Liver (tissue), 9 donors: ENCODE data around the gene VOPP1. TPM values are rescaled to one million over a fixed set of nuclear protein-coding genes. Genes with fewer than 3 reads are reported as not detected.

Experiments
- DNase-seq: peaks from one replicate; pipeline ENCODE4 v3.0.0-alpha.2; 2017; ENCODE audit warnings: low spot score
- H3K27ac ChIP-seq, 2 donors: one replicate each; pipeline ENCODE4 v1.7.0; 2013; ENCODE audit warnings: inconsistent platforms in 2 of 2, low read length in 2 of 2, control low read depth in 1 of 2, low read depth in 1 of 2, mild to moderate bottlenecking in 1 of 2
- H3K27me3 ChIP-seq, 4 donors: one replicate each; pipeline versions ENCODE4 v1.6.1 to v1.7.0; 2013; ENCODE audit warnings: low read length in 3 of 4, inconsistent platforms in 1 of 4, mild to moderate bottlenecking in 1 of 4, moderate library complexity in 1 of 4; ENCODE audit not compliant: control insufficient read depth in 4 of 4, insufficient read depth in 4 of 4
- H3K36me3 ChIP-seq, 4 donors: one replicate each; pipeline versions ENCODE4 v1.6.1 to v1.7.0; 2013; ENCODE audit warnings: low read length in 3 of 4, mild to moderate bottlenecking in 3 of 4, low read depth in 1 of 4, moderate library complexity in 1 of 4; ENCODE audit not compliant: control insufficient read depth in 4 of 4, insufficient read depth in 3 of 4
- H3K4me1 ChIP-seq, 4 donors: one replicate each; pipeline versions ENCODE4 v1.6.1 to v1.7.0; 2013; ENCODE audit warnings: low read length in 3 of 4, mild to moderate bottlenecking in 3 of 4, moderate library complexity in 1 of 4; ENCODE audit not compliant: control insufficient read depth in 4 of 4, insufficient read depth in 4 of 4
- H3K4me3 ChIP-seq, 3 donors: one replicate each; pipeline versions ENCODE4 v1.6.1 to v1.7.0; 2013; ENCODE audit warnings: low read length in 3 of 3, control low read depth in 1 of 3, low read depth in 1 of 3, mild to moderate bottlenecking in 1 of 3
- H3K9ac ChIP-seq, 2 donors: one replicate each; pipeline ENCODE4 v1.7.0; 2013; ENCODE audit warnings: low read length in 2 of 2, mild to moderate bottlenecking in 2 of 2, moderate library complexity in 2 of 2, control low read depth in 1 of 2, low read depth in 1 of 2
- H3K9me3 ChIP-seq, 4 donors: one replicate each; pipeline versions ENCODE4 v1.6.1 to v1.7.0; 2013; ENCODE audit warnings: low read length in 3 of 4; ENCODE audit not compliant: control insufficient read depth in 4 of 4
- FOXA1 ChIP-seq: IDR thresholded peaks from 2 replicates; pipeline ENCODE4 v1.6.1; 2016; ENCODE audit warnings: antibody characterized with exemption
- FOXA2 ChIP-seq: IDR thresholded peaks from 2 replicates; pipeline ENCODE4 v1.6.1; 2016; ENCODE audit warnings: antibody characterized with exemption
- GABPA ChIP-seq, 2 donors: IDR thresholded peaks in 1 of 2; conservative IDR thresholded peaks in 1 of 2; 2 replicates each; pipeline ENCODE4 v1.6.1; 2016; ENCODE audit warnings: antibody characterized with exemption in 2 of 2, mild to moderate bottlenecking in 1 of 2, moderate library complexity in 1 of 2
- HNF4A ChIP-seq, 2 donors: conservative IDR thresholded peaks; 2 replicates each; pipeline ENCODE4 v1.6.1; 2016; ENCODE audit warnings: antibody characterized with exemption in 2 of 2, mild to moderate bottlenecking in 2 of 2
- JUND ChIP-seq, 2 donors: IDR thresholded peaks; 2 replicates each; pipeline ENCODE4 v1.6.1; 2016; ENCODE audit warnings: antibody characterized with exemption in 2 of 2
- NR2F2 ChIP-seq: IDR thresholded peaks from 2 replicates; pipeline ENCODE4 v1.6.1; 2016; ENCODE audit warnings: antibody characterized with exemption
- RXRA ChIP-seq, 2 donors: IDR thresholded peaks; 2 replicates each; pipeline ENCODE4 v1.6.1; 2017 to 2018; ENCODE audit warnings: antibody characterized with exemption in 2 of 2, mild to moderate bottlenecking in 1 of 2
- TAF1 ChIP-seq: conservative IDR thresholded peaks from 2 replicates; pipeline ENCODE4 v1.6.1; 2016; ENCODE audit warnings: antibody characterized with exemption, mild to moderate bottlenecking
- YY1 ChIP-seq: IDR thresholded peaks from 2 replicates; pipeline ENCODE4 v1.6.1; 2016; ENCODE audit warnings: antibody characterized with exemption, mild to moderate bottlenecking
- WGBS: extraction: QIAGEN DNeasy Blood & Tissue Kit; methylation state at CpG from one replicate; pipeline ENCODE4 v1.1.7; 2013; 5-methylcytosine and 5-hydroxymethylcytosine counted together
- polyA plus RNA-seq, 2 donors: library from polyadenylated mRNA; stranded (reverse) in 1 of 2; unstranded in 1 of 2; fragments of 200-250 nt in 1 of 2; fragments of >200 nt in 1 of 2; fragmentation: Nextera tagmentation in 1 of 2; extraction: Ambion mirVana in 1 of 2; gene quantifications; one replicate each; pipeline versions ENCODE4 v1.2.1 to v1.2.3, GENCODE V29; 2013 to 2015
- total RNA-seq, 2 donors: library from RNA; depleted of rRNA; stranded (reverse); fragments of >200 nt; gene quantifications; one replicate each; pipeline ENCODE4 v1.2.3, GENCODE V29; 2014
- TF ChIP-seq, protein P1 (sequence below): IDR thresholded peaks from 2 replicates; pipeline ENCODE4 v1.6.1; 2016; ENCODE audit warnings: antibody characterized with exemption, mild to moderate bottlenecking
- TF ChIP-seq, protein P2 (sequence below): IDR thresholded peaks from 2 replicates; pipeline ENCODE4 v1.6.1; 2016; ENCODE audit warnings: antibody characterized with exemption
- TF ChIP-seq, protein P3 (sequence below): fragments of 150-350 bp; IDR thresholded peaks from 2 replicates; pipeline ENCODE4 v1.5.1; 2017; ENCODE audit warnings: improper control_type of control experiment, low read depth, low read length; ENCODE audit not compliant: missing input control
- donor health status: healthy.
- donor health status: healthy.
- donor health status: healthy.
- donor health status: healthy.
- donor health status: healthy.

VOPP1 gene
- total and polyA plus RNA-seq, 4 donors = 11.5 to 23.8 (median 21.7) TPM

GRCh38 chr7:55514546-55515265 is 57.6 kb downstream of the VOPP1 start:
- H3K4me3 ChIP-seq = no peak overlapping the region
- peaks cover 0 to 1% (median 0%) of the 10 kb centered on the region in 4 donors for H3K4me1 ChIP-seq
- no peak for DNase-seq
- no peak overlapping the region for H3K9ac ChIP-seq
- no peak overlapping the region for H3K27ac ChIP-seq
- peaks cover 0 to 16% (median 0%) of the 10 kb centered on the region in 4 donors for H3K36me3 ChIP-seq
- TF ChIP-seq, protein P1, sequence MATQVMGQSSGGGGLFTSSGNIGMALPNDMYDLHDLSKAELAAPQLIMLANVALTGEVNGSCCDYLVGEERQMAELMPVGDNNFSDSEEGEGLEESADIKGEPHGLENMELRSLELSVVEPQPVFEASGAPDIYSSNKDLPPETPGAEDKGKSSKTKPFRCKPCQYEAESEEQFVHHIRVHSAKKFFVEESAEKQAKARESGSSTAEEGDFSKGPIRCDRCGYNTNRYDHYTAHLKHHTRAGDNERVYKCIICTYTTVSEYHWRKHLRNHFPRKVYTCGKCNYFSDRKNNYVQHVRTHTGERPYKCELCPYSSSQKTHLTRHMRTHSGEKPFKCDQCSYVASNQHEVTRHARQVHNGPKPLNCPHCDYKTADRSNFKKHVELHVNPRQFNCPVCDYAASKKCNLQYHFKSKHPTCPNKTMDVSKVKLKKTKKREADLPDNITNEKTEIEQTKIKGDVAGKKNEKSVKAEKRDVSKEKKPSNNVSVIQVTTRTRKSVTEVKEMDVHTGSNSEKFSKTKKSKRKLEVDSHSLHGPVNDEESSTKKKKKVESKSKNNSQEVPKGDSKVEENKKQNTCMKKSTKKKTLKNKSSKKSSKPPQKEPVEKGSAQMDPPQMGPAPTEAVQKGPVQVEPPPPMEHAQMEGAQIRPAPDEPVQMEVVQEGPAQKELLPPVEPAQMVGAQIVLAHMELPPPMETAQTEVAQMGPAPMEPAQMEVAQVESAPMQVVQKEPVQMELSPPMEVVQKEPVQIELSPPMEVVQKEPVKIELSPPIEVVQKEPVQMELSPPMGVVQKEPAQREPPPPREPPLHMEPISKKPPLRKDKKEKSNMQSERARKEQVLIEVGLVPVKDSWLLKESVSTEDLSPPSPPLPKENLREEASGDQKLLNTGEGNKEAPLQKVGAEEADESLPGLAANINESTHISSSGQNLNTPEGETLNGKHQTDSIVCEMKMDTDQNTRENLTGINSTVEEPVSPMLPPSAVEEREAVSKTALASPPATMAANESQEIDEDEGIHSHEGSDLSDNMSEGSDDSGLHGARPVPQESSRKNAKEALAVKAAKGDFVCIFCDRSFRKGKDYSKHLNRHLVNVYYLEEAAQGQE = no peak
- TF ChIP-seq NR2F2 = no peak
- TF ChIP-seq, protein P2, sequence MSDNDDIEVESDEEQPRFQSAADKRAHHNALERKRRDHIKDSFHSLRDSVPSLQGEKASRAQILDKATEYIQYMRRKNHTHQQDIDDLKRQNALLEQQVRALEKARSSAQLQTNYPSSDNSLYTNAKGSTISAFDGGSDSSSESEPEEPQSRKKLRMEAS = no peak
- no peak for TF ChIP-seq TAF1
- TF ChIP-seq FOXA1 = no peak
- no peak for TF ChIP-seq FOXA2
- no peak for TF ChIP-seq JUND (IDR thresholded peaks at IDR 0.05)
- TF ChIP-seq YY1 = no peak
- no peak for TF ChIP-seq RXRA (IDR thresholded peaks at IDR 0.05)
- TF ChIP-seq, protein P3, sequence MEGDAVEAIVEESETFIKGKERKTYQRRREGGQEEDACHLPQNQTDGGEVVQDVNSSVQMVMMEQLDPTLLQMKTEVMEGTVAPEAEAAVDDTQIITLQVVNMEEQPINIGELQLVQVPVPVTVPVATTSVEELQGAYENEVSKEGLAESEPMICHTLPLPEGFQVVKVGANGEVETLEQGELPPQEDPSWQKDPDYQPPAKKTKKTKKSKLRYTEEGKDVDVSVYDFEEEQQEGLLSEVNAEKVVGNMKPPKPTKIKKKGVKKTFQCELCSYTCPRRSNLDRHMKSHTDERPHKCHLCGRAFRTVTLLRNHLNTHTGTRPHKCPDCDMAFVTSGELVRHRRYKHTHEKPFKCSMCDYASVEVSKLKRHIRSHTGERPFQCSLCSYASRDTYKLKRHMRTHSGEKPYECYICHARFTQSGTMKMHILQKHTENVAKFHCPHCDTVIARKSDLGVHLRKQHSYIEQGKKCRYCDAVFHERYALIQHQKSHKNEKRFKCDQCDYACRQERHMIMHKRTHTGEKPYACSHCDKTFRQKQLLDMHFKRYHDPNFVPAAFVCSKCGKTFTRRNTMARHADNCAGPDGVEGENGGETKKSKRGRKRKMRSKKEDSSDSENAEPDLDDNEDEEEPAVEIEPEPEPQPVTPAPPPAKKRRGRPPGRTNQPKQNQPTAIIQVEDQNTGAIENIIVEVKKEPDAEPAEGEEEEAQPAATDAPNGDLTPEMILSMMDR = no peak
- no peaks in the 10 kb centered on the region for H3K27me3 ChIP-seq
- no peaks in the 10 kb centered on the region for H3K9me3 ChIP-seq
- 94% methylated on average over 6 of the region's 6 CpGs for WGBS

DNA sequence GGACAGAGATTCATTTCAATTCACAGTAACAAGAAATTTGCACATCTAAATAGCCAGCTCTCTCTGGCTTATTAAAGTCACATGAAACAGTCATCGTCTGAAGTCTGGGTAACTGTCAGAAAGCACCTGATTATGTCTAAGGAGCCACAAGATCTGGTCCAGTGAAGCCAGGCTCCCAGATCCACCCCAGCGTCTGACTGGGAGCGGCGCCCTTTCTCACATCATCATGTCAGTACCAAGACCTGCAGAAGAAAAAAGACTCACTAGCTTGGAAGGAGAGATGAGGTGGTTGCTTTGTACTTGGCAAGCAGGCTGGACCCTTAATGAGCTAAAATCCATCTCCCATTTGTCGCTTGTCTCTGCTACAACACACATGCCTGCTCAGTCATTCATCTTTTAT is 58.4 kb downstream of the VOPP1 start:
- Histone ChIP-seq H3K4me3 (no peak overlapping the region), H3K4me1 (peaks cover 0 to 2% (median 0%) of the 10 kb centered on the region in 4 donors), H3K27ac (no peak overlapping the region), H3K9me3 (no peaks in the 10 kb centered on the region), H3K9ac (no peak overlapping the region), H3K36me3 (peaks cover 0 to 15% (median 0%) of the 10 kb centered on the region in 4 donors), H3K27me3 (no peaks in the 10 kb centered on the region)
- no peak for DNase-seq
- TF ChIP-seq, protein P1 = no peak
- TF ChIP-seq GABPA (IDR thresholded peaks at IDR 0.05 in 1 of 2, conservative IDR thresholded peaks at IDR 0.05 in 1 of 2) (no peak), HNF4A (conservative IDR thresholded peaks at IDR 0.05) (no peak), TAF1 (no peak), NR2F2 (no peak)
- TF ChIP-seq, protein P2 = no peak
- 97% methylated on average over 5 of the region's 5 CpGs for WGBS
